A549 treated with ZK216348 at 1 μM for 4 hours (cell line): Measurements from ENCODE around the gene LYZL2. TPM values are rescaled to one million over a fixed set of nuclear protein-coding genes. Genes with fewer than 3 reads are reported as not detected.

ENCODE experiments used
- total RNA-seq: library from RNA; stranded (reverse); fragments of 200-300 nt; extraction: Qiagen RNA extraction; gene quantifications from 5 replicates; pipeline ENCODE4 v1.2.3, GENCODE V29; 2022; ENCODE audit warnings: low read depth

Gene LYZL2
- total RNA-seq = not detected in 5 replicates

DNA sequence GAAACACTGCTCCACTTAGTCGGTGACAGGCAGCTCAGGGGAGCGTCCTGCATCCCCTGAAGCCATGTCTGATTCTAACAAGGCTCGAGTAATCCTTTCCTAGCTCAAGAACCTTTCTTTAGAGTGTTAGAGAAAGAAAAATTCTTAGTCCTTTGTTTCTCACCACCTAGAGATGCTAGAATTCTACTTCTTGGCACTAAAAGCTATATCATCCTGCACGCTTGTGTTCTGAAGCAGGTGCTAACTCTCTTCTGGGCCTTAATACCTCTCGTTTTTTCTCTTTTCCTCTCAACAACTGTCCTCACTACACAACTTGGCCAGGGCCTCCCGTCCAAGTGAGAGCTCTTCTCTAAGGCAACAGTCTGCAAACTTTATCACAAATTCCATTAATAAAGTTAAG is at the start of gene LYZL2:
Gene LYZL2, minus strand, starts transcription at position 101 of the 400 bp plus-strand sequence. CDS start 2,838 bp downstream, outside the sequence.

Other genes starting within 250 kb of the LYZL2 start
- gene MAP3K8, start 195.6 kb downstream of the LYZL2 start, total RNA-seq = 12.4 to 18.0 TPM (median 15.1 TPM) in 5 replicates